Measurements from ENCODE around the gene RASGEF1B.

RASGEF1B gene

GRCh38 chr4:81506731-81507130 is 35.0 kb upstream of the RASGEF1B start:
- no peak overlapping the region for H3K4me3 ChIP-seq (ENCODE audit: low read depth, low read length)
- in situ Hi-C loops (cut with HindIII; ENCODE audit: low sequenced_read_pairs): no loop called here
- DNase-seq (ENCODE audit: low read depth): no peak
- no peak for TF ChIP-seq CTCF (IDR thresholded peaks at IDR 0.05; ENCODE audit: low read depth, low read length, missing control alignments)

- no peak for TF ChIP-seq CTCF (IDR thresholded peaks at IDR 0.05; ENCODE audit: low read depth, low read length, missing control alignments)
- no peak overlapping the region for H3K4me3 ChIP-seq (ENCODE audit: low read depth, low read length)
- in situ Hi-C loops (cut with HindIII; ENCODE audit: low sequenced_read_pairs): no loop called here
- no peak for DNase-seq (ENCODE audit: low read depth)
These were observed 34.0 kb upstream of the RASGEF1B start for GRCh38 chr4:81505726-81506125.

- no peak overlapping the region for H3K4me3 ChIP-seq (ENCODE audit: low read depth, low read length)
- DNase-seq (ENCODE audit: low read depth): no peak
- in situ Hi-C loops (cut with HindIII; ENCODE audit: low sequenced_read_pairs): no loop called here
- no peak for TF ChIP-seq CTCF (IDR thresholded peaks at IDR 0.05; ENCODE audit: low read depth, low read length, missing control alignments)
These were observed 33.4 kb upstream of the RASGEF1B start for GRCh38 chr4:81505004-81505598.

GRCh38 chr4:81504112-81505003 is 32.7 kb upstream of the RASGEF1B start:
- in situ Hi-C loops (cut with HindIII; ENCODE audit: low sequenced_read_pairs): no loop called here
- no peak for TF ChIP-seq CTCF (IDR thresholded peaks at IDR 0.05; ENCODE audit: low read depth, low read length, missing control alignments)
- no peak overlapping the region for H3K4me3 ChIP-seq (ENCODE audit: low read depth, low read length)
- no peak for DNase-seq (ENCODE audit: low read depth)

- in situ Hi-C loops (cut with HindIII; ENCODE audit: low sequenced_read_pairs): no loop called here
- H3K4me3 ChIP-seq (ENCODE audit: low read depth, low read length): no peak overlapping the region
- no peak for TF ChIP-seq CTCF (IDR thresholded peaks at IDR 0.05; ENCODE audit: low read depth, low read length, missing control alignments)
- DNase-seq (ENCODE audit: low read depth): no peak
These were observed 31.9 kb upstream of the RASGEF1B start for GRCh38 chr4:81503586-81503985.

- no peak for TF ChIP-seq CTCF (IDR thresholded peaks at IDR 0.05; ENCODE audit: low read depth, low read length, missing control alignments)
- DNase-seq (ENCODE audit: low read depth): no peak
- no peak overlapping the region for H3K4me3 ChIP-seq (ENCODE audit: low read depth, low read length)
- in situ Hi-C loops (cut with HindIII; ENCODE audit: low sequenced_read_pairs): no loop called here
These were observed 30.9 kb upstream of the RASGEF1B start for GRCh38 chr4:81502564-81502963.

All from astrocyte of the cerebellum (primary cell).